SH-SY5Y (cell line): ENCODE measurements around the gene TSGA10IP.

Experiments used
- GATA2 ChIP-seq: IDR thresholded peaks from 2 replicates; pipeline ENCODE4 v1.6.1; 2011; ENCODE audit warnings: mild to moderate bottlenecking, low read depth, low read length
- GATA3 ChIP-seq: IDR thresholded peaks from 2 replicates; pipeline ENCODE4 v1.6.1; 2011; ENCODE audit warnings: low read depth, mild to moderate bottlenecking, low read length, moderate library complexity

DNA sequence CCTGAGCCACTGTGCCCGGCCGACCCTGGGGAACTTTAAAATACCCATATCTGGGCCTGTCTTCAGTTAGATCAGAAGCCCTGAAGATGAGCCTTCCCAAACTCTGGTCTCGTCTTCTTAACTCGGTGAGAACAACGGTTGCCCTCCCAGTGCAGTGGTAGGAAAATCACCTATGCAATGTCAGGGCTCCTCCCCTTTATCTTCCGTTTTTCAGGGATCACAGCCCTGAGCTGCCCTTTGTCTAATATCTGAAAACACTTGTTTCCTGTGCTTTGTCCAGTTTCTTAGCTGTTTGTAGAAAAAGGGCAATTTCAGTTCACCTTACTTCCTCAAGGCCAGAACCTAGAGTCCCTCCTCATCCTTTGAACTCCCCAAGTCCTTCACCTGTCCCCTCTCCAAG, 16.6 kb upstream of the TSGA10IP start:
- TF ChIP-seq GATA2 (no peak), GATA3 (no peak)
